H1 (cell line): ENCODE results near the gene GCNT1. TPM values are rescaled to one million over a fixed set of nuclear protein-coding genes. Genes with fewer than 3 reads are reported as not detected.

Experiments used
- CTCF ChIA-PET: fragments of 300-600 bp; sonication (Branson Sonifier 250); formaldehyde crosslinking; loops from one replicate; lab custom pipeline; 2021; ENCODE audit not compliant: partially characterized antibody; lab: Charles Lee
- POLR2A ChIA-PET: fragments of 300-600 bp; sonication (Branson Sonifier 250); formaldehyde crosslinking; loops from one replicate; lab custom pipeline; 2021; ENCODE audit warnings: inconsistent platforms; ENCODE audit not compliant: partially characterized antibody; lab: Charles Lee
- DNase-seq, 2 experiments: peaks; one replicate each; pipeline versions ENCODE4 v3.0.0 to v3.0.0-alpha.2; 2010 to 2022; ENCODE audit warnings: low spot score in 2 of 2, low read depth in 1 of 2, mixed read lengths in 1 of 2
- FAIRE-seq: peaks from 2 replicates; lab custom pipeline; 2011; peaks lifted over from hg19 to GRCh38; lab: Jason Lieb, UNC
- H2AFZ ChIP-seq: 2 replicates; pipeline ENCODE4 v1.8.1; 2012; ENCODE audit warnings: low read length, inconsistent platforms
- H2AK5ac ChIP-seq: 2 replicates; pipeline ENCODE4 v1.6.1; 2013; ENCODE audit warnings: low read depth, low read length
- H2BK120ac ChIP-seq: replicated peaks from 2 replicates; pipeline ENCODE3; 2013; ENCODE audit warnings: low read depth, low read length, inconsistent platforms
- H2BK12ac ChIP-seq: 2 replicates; pipeline ENCODE4 v1.6.1; 2013; ENCODE audit warnings: low read depth, low read length
- H2BK15ac ChIP-seq: 2 replicates; pipeline ENCODE4 v1.6.1; 2013; ENCODE audit warnings: low read length
- H2BK20ac ChIP-seq: 2 replicates; pipeline ENCODE4 v1.6.1; 2013; ENCODE audit warnings: low read length
- H2BK5ac ChIP-seq: 2 replicates; pipeline ENCODE4 v1.6.1; 2013; ENCODE audit warnings: low read depth, low read length
- H3K14ac ChIP-seq: 2 replicates; pipeline ENCODE4 v1.6.1; 2013; ENCODE audit warnings: inconsistent platforms; ENCODE audit not compliant: insufficient read length
- H3K18ac ChIP-seq: 2 replicates; pipeline ENCODE4 v1.6.1; 2013; ENCODE audit warnings: low read length; ENCODE audit errors: extremely low read depth
- H3K23ac ChIP-seq: 2 replicates; pipeline ENCODE4 v1.6.1; 2013; ENCODE audit warnings: inconsistent platforms; ENCODE audit not compliant: insufficient read length
- H3K23me2 ChIP-seq: 2 replicates; pipeline ENCODE4 v1.6.1; 2013; ENCODE audit warnings: low read depth, low read length
- H3K27ac ChIP-seq: 2 replicates; pipeline ENCODE4 v1.6.1; 2011; ENCODE audit warnings: low read depth, low read length, inconsistent platforms
- H3K27me3 ChIP-seq, 4 experiments: replicated peaks in 1 of 4; 1 replicate in 1 of 4; 2 replicates in 3 of 4; pipeline versions ENCODE4 v1.6.1 to v1.8.1; 2011 to 2013; ENCODE audit warnings: low read length in 3 of 4, mild to moderate bottlenecking in 3 of 4, inconsistent platforms in 2 of 4, mixed read lengths in 2 of 4, moderate library complexity in 1 of 4; ENCODE audit not compliant: control insufficient read depth in 3 of 4, insufficient read depth in 3 of 4; ENCODE audit errors: extremely low read depth in 1 of 4
- H3K36me3 ChIP-seq, 4 experiments: 2 replicates each; pipeline versions ENCODE4 v1.6.1 to v1.8.1; 2011 to 2013; ENCODE audit warnings: mild to moderate bottlenecking in 4 of 4, low read length in 3 of 4, moderate library complexity in 2 of 4, control low read depth in 1 of 4, inconsistent platforms in 1 of 4; ENCODE audit not compliant: insufficient read depth in 4 of 4, control insufficient read depth in 2 of 4
- H3K4ac ChIP-seq: replicated peaks from 2 replicates; pipeline ENCODE3; 2013; ENCODE audit warnings: low read length, low read depth, mixed read lengths, inconsistent platforms; ENCODE audit not compliant: insufficient read length
- H3K4me1 ChIP-seq, 4 experiments: replicated peaks in 1 of 4; 1 replicate in 1 of 4; 2 replicates in 3 of 4; pipeline versions ENCODE4 v1.6.1 to v1.8.1; 2011 to 2013; ENCODE audit warnings: low read length in 3 of 4, inconsistent platforms in 2 of 4, mixed read lengths in 1 of 4; ENCODE audit not compliant: insufficient read depth in 4 of 4, control insufficient read depth in 3 of 4
- H3K4me2 ChIP-seq, 2 experiments: 2 replicates each; pipeline versions ENCODE4 v1.6.1 to v1.8.1; 2011 to 2013; ENCODE audit warnings: low read depth in 2 of 2, low read length in 2 of 2, control low read depth in 1 of 2, inconsistent platforms in 1 of 2, mild to moderate bottlenecking in 1 of 2; ENCODE audit not compliant: insufficient read depth in 1 of 2
- H3K4me3 ChIP-seq, 4 experiments: fragments of 200-600, 300-600 bp in 1 of 4; sonication (generic), shearing (Covaris generic), sonication (Bioruptor Twin) in 1 of 4; 2 replicates each; pipeline versions ENCODE4 v1.5.1 to v1.8.1; 2011 to 2016; ENCODE audit warnings: low read length in 4 of 4, low read depth in 3 of 4, control low read depth in 2 of 4, inconsistent platforms in 2 of 4, mild to moderate bottlenecking in 2 of 4, mixed read lengths in 1 of 4, moderate library complexity in 1 of 4; ENCODE audit not compliant: insufficient read depth in 2 of 4; ENCODE audit errors: extremely low read depth in 1 of 4
- H3K56ac ChIP-seq: replicated peaks from 2 replicates; pipeline ENCODE3; 2013; ENCODE audit warnings: low read depth, mild to moderate bottlenecking, mixed read lengths, low read length, inconsistent platforms; ENCODE audit not compliant: insufficient read length
- H3K79me1 ChIP-seq: 2 replicates; pipeline ENCODE4 v1.6.1; 2013; ENCODE audit warnings: low read depth, low read length, control low read depth
- H3K79me2 ChIP-seq, 2 experiments: 2 replicates each; pipeline versions ENCODE4 v1.6.1 to v1.8.1; 2012 to 2013; ENCODE audit warnings: low read length in 2 of 2, mild to moderate bottlenecking in 2 of 2, inconsistent platforms in 1 of 2; ENCODE audit not compliant: insufficient read depth in 2 of 2, control insufficient read depth in 1 of 2
- H3K9ac ChIP-seq, 4 experiments: replicated peaks in 1 of 4; 1 replicate in 1 of 4; 2 replicates in 3 of 4; pipeline versions ENCODE4 v1.6.1 to v1.8.1; 2011 to 2013; ENCODE audit warnings: low read depth in 3 of 4, low read length in 3 of 4, control low read depth in 2 of 4, mild to moderate bottlenecking in 2 of 4, moderate library complexity in 2 of 4, inconsistent platforms in 1 of 4; ENCODE audit errors: extremely low read depth in 1 of 4
- H3K9me3 ChIP-seq, 2 experiments: 2 replicates each; pipeline versions ENCODE4 v1.6.1 to v1.8.1; 2012 to 2013; ENCODE audit warnings: mild to moderate bottlenecking in 2 of 2, moderate library complexity in 2 of 2, control low read depth in 1 of 2, inconsistent platforms in 1 of 2, low read depth in 1 of 2, low read length in 1 of 2, mixed read lengths in 1 of 2; ENCODE audit not compliant: insufficient read depth in 2 of 2
- H4K20me1 ChIP-seq, 2 experiments: replicated peaks in 1 of 2; 2 replicates each; pipeline versions ENCODE3 to v1.8.1; 2011 to 2013; ENCODE audit warnings: inconsistent platforms in 2 of 2, low read length in 2 of 2, mild to moderate bottlenecking in 1 of 2; ENCODE audit not compliant: insufficient read depth in 2 of 2, control insufficient read depth in 1 of 2
- H4K5ac ChIP-seq: 2 replicates; pipeline ENCODE4 v1.6.1; 2013; ENCODE audit warnings: low read length, low read depth, mixed read lengths, inconsistent platforms; ENCODE audit not compliant: insufficient read length
- H4K8ac ChIP-seq: 2 replicates; pipeline ENCODE4 v1.8.0; 2013; ENCODE audit warnings: mild to moderate bottlenecking, moderate library complexity, low read length, inconsistent platforms; ENCODE audit not compliant: insufficient read depth; ENCODE audit errors: extremely low read depth
- H4K91ac ChIP-seq: replicated peaks from 2 replicates; pipeline ENCODE3; 2013; ENCODE audit warnings: low read length, mixed read lengths, inconsistent platforms; ENCODE audit not compliant: insufficient read length
- POU5F1 ChIP-seq: IDR thresholded peaks from 2 replicates; pipeline ENCODE4 v1.6.1; 2011; ENCODE audit warnings: low read depth, mild to moderate bottlenecking, low read length, moderate library complexity
- TEAD4 ChIP-seq: IDR thresholded peaks from 2 replicates; pipeline ENCODE4 v1.6.1; 2012; ENCODE audit warnings: low read depth, low read length, inconsistent platforms, mixed read lengths
- YY1 ChIP-seq: IDR thresholded peaks from 2 replicates; pipeline ENCODE4 v1.6.1; 2011; ENCODE audit warnings: low read depth, mild to moderate bottlenecking, low read length
- ZNF274 ChIP-seq: IDR thresholded peaks from 2 replicates; pipeline ENCODE4 v1.7.0; 2012; ENCODE audit warnings: low read length, borderline replicate concordance; ENCODE audit errors: extremely low read depth
- WGBS, 2 experiments: shearing (Covaris generic) in 1 of 2; methylation state at CpG; one replicate each; pipeline versions ENCODE4 v1.1.6 to v1.1.7; 2013 to 2015; ENCODE audit warnings: low lambda C conversion rate in 2 of 2, mixed read lengths in 2 of 2, inconsistent platforms in 1 of 2, low coverage in 1 of 2, missing lambda C conversion rate in 1 of 2; ENCODE audit not compliant: insufficient replicate concordance in 2 of 2, insufficient coverage in 1 of 2, insufficient read length in 1 of 2; ENCODE audit errors: extremely low coverage in 1 of 2, missing lambda C conversion rate in 1 of 2; 5-methylcytosine and 5-hydroxymethylcytosine counted together
- polyA plus RNA-seq, 7 experiments: library from polyadenylated mRNA; depleted of rRNA in 3 of 7; stranded (reverse) in 5 of 7; unstranded in 2 of 7; fragments of >200 nt in 5 of 7; fragments of 200-250 nt in 2 of 7; gene quantifications; 1 replicate in 5 of 7; 2 replicates in 1 of 7; 4 replicates in 1 of 7; pipeline versions ENCODE4 v1.2.1 to v1.2.3, GENCODE V29; 2011 to 2013; ENCODE audit warnings: missing spikeins in 2 of 7, mixed read lengths in 2 of 7
- total RNA-seq: library from RNA; stranded (reverse); fragmentation: NEBNext Ultra II Directional; extraction: Animal tissue kit (Norgen Biotek cat#: 25700); gene quantifications from 2 replicates; pipeline ENCODE4 v1.2.1, GENCODE V29; 2021
- TF ChIP-seq, protein P1 (sequence below): IDR thresholded peaks from 2 replicates; pipeline ENCODE4 v1.6.1; 2012; ENCODE audit warnings: inconsistent platforms
- TF ChIP-seq, protein P2 (sequence below): IDR thresholded peaks from 2 replicates; pipeline ENCODE4 v1.6.1; 2012; ENCODE audit warnings: inconsistent platforms

Gene GCNT1
- total and polyA plus RNA-seq, 2 of the 8 experiments (the other 6 are each of a cell fraction or from before 2014, with no cell fraction given), result 13.0 to 16.5 TPM

DNA sequence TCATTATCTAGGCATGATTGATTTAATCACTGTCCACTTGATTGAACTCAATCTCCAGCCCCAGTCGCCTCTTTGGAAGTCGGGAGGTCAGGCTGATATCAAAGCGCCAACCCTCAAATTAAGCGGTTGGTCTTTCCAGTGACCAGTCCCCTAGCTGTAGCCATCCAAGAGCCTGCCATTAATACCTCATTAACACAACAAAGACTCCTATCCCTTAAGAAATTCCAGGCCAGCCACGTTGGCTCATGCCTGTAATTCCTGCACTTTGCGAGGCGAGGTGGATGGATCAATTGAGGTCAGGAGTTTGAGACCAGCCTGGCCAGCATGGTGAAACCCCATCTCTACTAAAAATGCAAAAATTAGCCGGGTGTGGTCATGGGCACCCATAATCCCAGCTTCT is 27.4 kb upstream of the GCNT1 start:
- Histone ChIP-seq H4K8ac (0 out of 2 replicates have a peak overlapping the region, but pooled peaks have one; percentile 12), H4K20me1 (no peaks in the 10 kb centered on the region), H4K5ac (peak overlapping the region; percentile 10), H3K79me1 (no peaks in the 10 kb centered on the region), H3K4me3 (no peak overlapping the region), H2BK15ac (no peak overlapping the region), H3K23ac (no peak overlapping the region), H3K4ac (no peak overlapping the region), H2AFZ (no peak overlapping the region), H3K27me3 (no peaks in the 10 kb centered on the region), H3K18ac (0 out of 2 replicates have a peak overlapping the region, but pooled peaks have one; percentile 48), H3K9me3 (no peaks in the 10 kb centered on the region), H3K56ac (no peak overlapping the region), H2BK20ac (0 out of 2 replicates have a peak overlapping the region, but pooled peaks have one; percentile 57), H3K9ac (no peak overlapping the region), H2BK5ac (0 out of 2 replicates have a peak overlapping the region, but pooled peaks have one; percentile 35), H3K4me1 (peaks cover 0 to 5% (median 0%) of the 10 kb centered on the region in 4 experiments; a peak in 5 of 7 replicates), H2BK12ac (0 out of 2 replicates have a peak overlapping the region, but pooled peaks have one; percentile 96), H2BK120ac (no peak overlapping the region), H3K36me3 (no peaks in the 10 kb centered on the region), H4K91ac (no peak overlapping the region), H2AK5ac (no peak overlapping the region), H3K79me2 (no peaks in the 10 kb centered on the region), H3K14ac (no peak overlapping the region), H3K4me2 (0 out of 4 replicates have a peak overlapping the region, but pooled peaks of 1 of the 2 experiments have one; percentile 23), H3K23me2 (no peaks in the 10 kb centered on the region), H3K27ac (no peak overlapping the region; the same call in 1 of the 2 replicates)
- DNase-seq, result no peak
- whole genome bisulfite sequencing, 2 experiments, result 85% methylated on average over 8 of the region's 8 CpGs; no CpG with 5 or more reads in 1 of the 2 experiments
- ChIA-PET POLR2A (interaction anchor here (1.7 kb wide), 1 partner anchor 38 kb away, joined by 4 read pairs; the partner anchor contains the start of gene RFK), CTCF (interaction anchor here (0.9 to 4.1 kb wide), 2 partner anchors 11 to 188 kb away, joined by 3 to 23 read pairs; no protein-coding TSS in a partner anchor)
- FAIRE-seq, result no peak
- TF ChIP-seq YY1 (0 out of 2 replicates have a peak, but pooled peaks have one; percentile 8), TEAD4 (peak; percentile 91), ZNF274 (no peak), POU5F1 (0 out of 2 replicates have a peak, but pooled peaks have one; percentile 9)
- TF ChIP-seq, protein P1, sequence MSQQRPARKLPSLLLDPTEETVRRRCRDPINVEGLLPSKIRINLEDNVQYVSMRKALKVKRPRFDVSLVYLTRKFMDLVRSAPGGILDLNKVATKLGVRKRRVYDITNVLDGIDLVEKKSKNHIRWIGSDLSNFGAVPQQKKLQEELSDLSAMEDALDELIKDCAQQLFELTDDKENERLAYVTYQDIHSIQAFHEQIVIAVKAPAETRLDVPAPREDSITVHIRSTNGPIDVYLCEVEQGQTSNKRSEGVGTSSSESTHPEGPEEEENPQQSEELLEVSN, result peak; percentile 77
- TF ChIP-seq, protein P2, sequence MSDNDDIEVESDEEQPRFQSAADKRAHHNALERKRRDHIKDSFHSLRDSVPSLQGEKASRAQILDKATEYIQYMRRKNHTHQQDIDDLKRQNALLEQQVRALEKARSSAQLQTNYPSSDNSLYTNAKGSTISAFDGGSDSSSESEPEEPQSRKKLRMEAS, result peak; percentile 74; the same call in 1 of the 2 replicates
